ENCODE results near the gene R3HDM1. TPM values are rescaled to one million over a fixed set of nuclear protein-coding genes. Genes with fewer than 3 reads are reported as not detected.

Gene R3HDM1
- total and polyA plus RNA-seq, 2 donors (not counting 1 experiment from before 2014, with no cell fraction given): 23.7 to 57.8 TPM

- ATAC-seq (ENCODE audit: low read depth): no peak
- H3K4me2 ChIP-seq (replicated peaks; ENCODE audit: low read depth, low read length, poor library complexity, severe bottlenecking): no peak overlapping the region
- intact Hi-C loops (cut with micrococcal nuclease): no loop called here
Measured at GRCh38 chr2:135637456-135638087, 106.3 kb downstream of the R3HDM1 start.

GRCh38 chr2:135638825-135639224 lies 107.5 kb downstream of the R3HDM1 start:
- intact Hi-C loops (cut with micrococcal nuclease): no loop called here
- ATAC-seq (ENCODE audit: low read depth): no peak

More at GRCh38 chr2:135637456-135638087, 106.3 kb downstream of the R3HDM1 start:
- H3K4me3 ChIP-seq (ENCODE audit: control extremely low read depth in 1 of 5, extremely low read depth in 1 of 5, insufficient read depth in 1 of 5, low read depth in 2 of 5, low read length in 4 of 5): no peak overlapping the region
- H4K20me1 ChIP-seq (ENCODE audit: control insufficient read depth, insufficient read depth, low read length, poor library complexity, severe bottlenecking): no peaks in the 10 kb centered on the region
- no peaks in the 10 kb centered on the region for H3K4me1 Mint-ChIP-seq
- ChIA-PET CTCF (no interaction called here), POLR2A (no interaction called here)
- DNase-seq: no peak
- no peak overlapping the region for H3K4me3 Mint-ChIP-seq
- TF ChIP-seq, protein P1, sequence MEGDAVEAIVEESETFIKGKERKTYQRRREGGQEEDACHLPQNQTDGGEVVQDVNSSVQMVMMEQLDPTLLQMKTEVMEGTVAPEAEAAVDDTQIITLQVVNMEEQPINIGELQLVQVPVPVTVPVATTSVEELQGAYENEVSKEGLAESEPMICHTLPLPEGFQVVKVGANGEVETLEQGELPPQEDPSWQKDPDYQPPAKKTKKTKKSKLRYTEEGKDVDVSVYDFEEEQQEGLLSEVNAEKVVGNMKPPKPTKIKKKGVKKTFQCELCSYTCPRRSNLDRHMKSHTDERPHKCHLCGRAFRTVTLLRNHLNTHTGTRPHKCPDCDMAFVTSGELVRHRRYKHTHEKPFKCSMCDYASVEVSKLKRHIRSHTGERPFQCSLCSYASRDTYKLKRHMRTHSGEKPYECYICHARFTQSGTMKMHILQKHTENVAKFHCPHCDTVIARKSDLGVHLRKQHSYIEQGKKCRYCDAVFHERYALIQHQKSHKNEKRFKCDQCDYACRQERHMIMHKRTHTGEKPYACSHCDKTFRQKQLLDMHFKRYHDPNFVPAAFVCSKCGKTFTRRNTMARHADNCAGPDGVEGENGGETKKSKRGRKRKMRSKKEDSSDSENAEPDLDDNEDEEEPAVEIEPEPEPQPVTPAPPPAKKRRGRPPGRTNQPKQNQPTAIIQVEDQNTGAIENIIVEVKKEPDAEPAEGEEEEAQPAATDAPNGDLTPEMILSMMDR (IDR thresholded peaks at IDR 0.05): no peak
- TF ChIP-seq EZH2 (IDR thresholded peaks at IDR 0.05; ENCODE audit: borderline replicate concordance, insufficient read depth, low read depth, low read length, poor library complexity, severe bottlenecking): no peak
- H3K9ac ChIP-seq (ENCODE audit: low read length): no peak overlapping the region
- H3K27me3 ChIP-seq (replicated peaks in 1 of 4; ENCODE audit: control extremely low read depth in 1 of 4, control insufficient read depth in 3 of 4, insufficient read depth in 4 of 4, low read length in 3 of 4): no peaks in the 10 kb centered on the region
- H2AFZ ChIP-seq (ENCODE audit: insufficient read depth, low read depth, low read length, poor library complexity, severe bottlenecking): no peak overlapping the region
- 72% methylated on average over 4 of the region's 4 CpGs for WGBS (ENCODE audit: insufficient coverage)
- H3K27me3 Mint-ChIP-seq: no peaks in the 10 kb centered on the region
- H3K36me3 ChIP-seq (replicated peaks in 1 of 2; ENCODE audit: control extremely low read depth in 1 of 2, control insufficient read depth in 1 of 2, extremely low read depth in 1 of 2, insufficient read depth in 2 of 2, low read length in 1 of 2): peaks cover 0 to 33% of the 10 kb centered on the region in 2 experiments
- no peaks in the 10 kb centered on the region for H3K4me1 ChIP-seq (ENCODE audit: control insufficient read depth in 2 of 2, insufficient read depth in 2 of 2, low read length in 2 of 2)
- H3K9me3 Mint-ChIP-seq (ENCODE audit: insufficient read depth): no peaks in the 10 kb centered on the region
- H3K27ac Mint-ChIP-seq: no peak overlapping the region
- H3K27ac ChIP-seq (ENCODE audit: low read length in 2 of 2): no peak overlapping the region
- H3K9me3 ChIP-seq (ENCODE audit: control extremely low read depth in 1 of 3, control insufficient read depth in 2 of 3, insufficient read depth in 1 of 3, low read length in 2 of 3): no peaks in the 10 kb centered on the region
- H3K79me2 ChIP-seq (ENCODE audit: control insufficient read depth, insufficient read depth, low read length): no peaks in the 10 kb centered on the region

More at GRCh38 chr2:135638825-135639224, 107.5 kb downstream of the R3HDM1 start:
- Histone ChIP-seq H4K20me1 (ENCODE audit: control insufficient read depth, insufficient read depth, low read length, poor library complexity, severe bottlenecking) (no peaks in the 10 kb centered on the region), H3K27me3 (replicated peaks in 1 of 4; ENCODE audit: control extremely low read depth in 1 of 4, control insufficient read depth in 3 of 4, insufficient read depth in 4 of 4, low read length in 3 of 4) (no peaks in the 10 kb centered on the region), H3K4me1 (ENCODE audit: control insufficient read depth in 2 of 2, insufficient read depth in 2 of 2, low read length in 2 of 2) (no peaks in the 10 kb centered on the region), H3K36me3 (replicated peaks in 1 of 2; ENCODE audit: control extremely low read depth in 1 of 2, control insufficient read depth in 1 of 2, extremely low read depth in 1 of 2, insufficient read depth in 2 of 2, low read length in 1 of 2) (peaks cover 0 to 28% of the 10 kb centered on the region in 2 experiments), H3K79me2 (ENCODE audit: control insufficient read depth, insufficient read depth, low read length) (no peaks in the 10 kb centered on the region), H3K4me2 (replicated peaks; ENCODE audit: low read depth, low read length, poor library complexity, severe bottlenecking) (no peak overlapping the region), H3K27ac (ENCODE audit: low read length in 2 of 2) (no peak overlapping the region), H2AFZ (ENCODE audit: insufficient read depth, low read depth, low read length, poor library complexity, severe bottlenecking) (no peak overlapping the region), H3K4me3 (ENCODE audit: control extremely low read depth in 1 of 5, extremely low read depth in 1 of 5, insufficient read depth in 1 of 5, low read depth in 2 of 5, low read length in 4 of 5) (no peak overlapping the region), H3K9me3 (ENCODE audit: control extremely low read depth in 1 of 3, control insufficient read depth in 2 of 3, insufficient read depth in 1 of 3, low read length in 2 of 3) (no peaks in the 10 kb centered on the region), H3K9ac (ENCODE audit: low read length) (no peak overlapping the region)
- 98% methylated on average over 3 of the region's 3 CpGs for WGBS (ENCODE audit: insufficient coverage)
- ChIA-PET POLR2A (no interaction called here), CTCF (no interaction called here)
- no peaks in the 10 kb centered on the region for H3K27me3 Mint-ChIP-seq
- no peak for TF ChIP-seq EZH2 (IDR thresholded peaks at IDR 0.05; ENCODE audit: borderline replicate concordance, insufficient read depth, low read depth, low read length, poor library complexity, severe bottlenecking)
- TF ChIP-seq, protein P1 (IDR thresholded peaks at IDR 0.05): no peak
- no peaks in the 10 kb centered on the region for H3K9me3 Mint-ChIP-seq (ENCODE audit: insufficient read depth)
- no peaks in the 10 kb centered on the region for H3K4me1 Mint-ChIP-seq
- no peak for DNase-seq
- H3K27ac Mint-ChIP-seq: no peak overlapping the region
- no peak overlapping the region for H3K4me3 Mint-ChIP-seq

All from B cell (primary cell).